ENCODE data around the gene ADSS1. TPM values are rescaled to one million over a fixed set of nuclear protein-coding genes. Genes with fewer than 3 reads are reported as not detected.

Gene ADSS1
- total RNA-seq, 1 experiment from 2014 or later: 10.0 TPM

GRCh38 chr14:104741108-104741802 is 17.2 kb downstream of the ADSS1 start:
- Mint-ChIP-seq H3K4me3 (no peak overlapping the region), H3K27me3 (ENCODE audit: low read depth) (no peaks in the 10 kb centered on the region), H3K27ac (no peak overlapping the region), H3K4me1 (no peaks in the 10 kb centered on the region), H3K9me3 (no peaks in the 10 kb centered on the region), H3K36me3 (peaks cover 2% of the 10 kb centered on the region; the same call in 1 of the 2 replicates)
- ATAC-seq (no peak), DNase-seq (ENCODE audit: low spot score) (no peak)
- POLR2A ChIA-PET: no interaction called here
- CTCF ChIA-PET: no interaction called here
- TF ChIP-seq IRF1 (CRISPR knock-in tag; IDR thresholded peaks at IDR 0.05): no peak
- no peak for TF ChIP-seq HMGXB4 (CRISPR knock-in tag; IDR thresholded peaks at IDR 0.05)
- no peak for TF ChIP-seq ZNF416 (CRISPR knock-in tag; IDR thresholded peaks at IDR 0.05)
- TF ChIP-seq SP1 (CRISPR knock-in tag; conservative IDR thresholded peaks at IDR 0.05): no peak
- TF ChIP-seq AR (CRISPR knock-in tag; IDR thresholded peaks at IDR 0.05): no peak
- TF ChIP-seq NR3C1 (CRISPR knock-in tag; conservative IDR thresholded peaks at IDR 0.05; ENCODE audit: low read depth): no peak
- no peak for TF ChIP-seq E2F5 (CRISPR knock-in tag; IDR thresholded peaks at IDR 0.05)
- no peak for TF ChIP-seq NFE2L1 (CRISPR knock-in tag; IDR thresholded peaks at IDR 0.05)
- TF ChIP-seq USF1 (CRISPR knock-in tag; IDR thresholded peaks at IDR 0.05): no peak
- no peak for TF ChIP-seq FOXP1 (CRISPR knock-in tag; IDR thresholded peaks at IDR 0.05; ENCODE audit: borderline replicate concordance)
- TF ChIP-seq SMAD3 (CRISPR knock-in tag; IDR thresholded peaks at IDR 0.05; ENCODE audit: borderline replicate concordance): no peak
- no peak for TF ChIP-seq CBFB (CRISPR knock-in tag; IDR thresholded peaks at IDR 0.05; ENCODE audit: low read depth)
- TF ChIP-seq TCF7 (CRISPR knock-in tag; IDR thresholded peaks at IDR 0.05; ENCODE audit: low read depth): no peak
- TF ChIP-seq ATF2 (CRISPR knock-in tag; IDR thresholded peaks at IDR 0.05; ENCODE audit: borderline replicate concordance, low read depth): no peak
- no peak for TF ChIP-seq PRRX2 (CRISPR knock-in tag; IDR thresholded peaks at IDR 0.05)
- TF ChIP-seq FOXP4 (CRISPR knock-in tag; IDR thresholded peaks at IDR 0.05): no peak
- TF ChIP-seq ATF1 (CRISPR knock-in tag; IDR thresholded peaks at IDR 0.05): no peak
- no peak for TF ChIP-seq MLX (CRISPR knock-in tag; IDR thresholded peaks at IDR 0.05)
- TF ChIP-seq ZNF219 (CRISPR knock-in tag; IDR thresholded peaks at IDR 0.05; ENCODE audit: borderline replicate concordance): no peak
- TF ChIP-seq ZMAT4 (CRISPR knock-in tag; IDR thresholded peaks at IDR 0.05): no peak
